Suprapubic skin (tissue), 4 donors: ENCODE results near the gene JUND.

ENCODE experiments used
- POLR2A ChIP-seq, 2 donors: fragments of 450-650 bp; IDR thresholded peaks; one replicate each; pipeline ENCODE4 v1.6.1; 2017; ENCODE audit warnings: antibody characterized with exemption in 2 of 2, mild to moderate bottlenecking in 2 of 2, moderate library complexity in 2 of 2
- POLR2AphosphoS5 ChIP-seq, 3 donors: sonication (generic); formaldehyde crosslinking; IDR thresholded peaks; one replicate each; pipeline ENCODE4 v1.6.1; 2017; ENCODE audit warnings: antibody characterized with exemption in 3 of 3
- TF ChIP-seq, protein P1 (sequence below), 2 donors: fragments of 200-600 bp in 1 of 2; fragments of 450-650 bp in 1 of 2; sonication (generic) in 1 of 2; IDR thresholded peaks; one replicate each; pipeline ENCODE4 v1.5.1; 2016 to 2019; ENCODE audit warnings: antibody characterized with exemption in 2 of 2, mild to moderate bottlenecking in 1 of 2, moderate library complexity in 1 of 2

DNA sequence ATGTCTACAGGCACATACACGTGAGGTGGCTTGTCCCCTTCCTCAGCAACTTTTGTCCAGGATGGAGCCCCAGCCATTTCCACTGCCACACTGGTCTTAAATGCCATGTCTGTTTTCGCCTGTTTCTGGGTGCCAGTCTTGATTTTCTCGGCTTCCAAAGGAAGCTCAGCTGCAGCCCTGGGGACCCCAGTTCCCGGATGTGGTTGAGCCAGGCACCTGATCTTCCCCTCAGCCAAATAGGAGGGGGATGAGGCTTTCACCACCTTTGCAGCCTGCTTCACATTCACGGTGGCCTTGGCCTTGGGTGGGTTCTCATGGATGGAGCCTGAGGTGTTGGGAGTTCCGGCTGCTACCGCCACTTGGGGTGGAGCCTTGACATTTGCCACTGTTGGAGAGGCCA is 15.8 kb downstream of the JUND start:
- TF ChIP-seq, protein P1, sequence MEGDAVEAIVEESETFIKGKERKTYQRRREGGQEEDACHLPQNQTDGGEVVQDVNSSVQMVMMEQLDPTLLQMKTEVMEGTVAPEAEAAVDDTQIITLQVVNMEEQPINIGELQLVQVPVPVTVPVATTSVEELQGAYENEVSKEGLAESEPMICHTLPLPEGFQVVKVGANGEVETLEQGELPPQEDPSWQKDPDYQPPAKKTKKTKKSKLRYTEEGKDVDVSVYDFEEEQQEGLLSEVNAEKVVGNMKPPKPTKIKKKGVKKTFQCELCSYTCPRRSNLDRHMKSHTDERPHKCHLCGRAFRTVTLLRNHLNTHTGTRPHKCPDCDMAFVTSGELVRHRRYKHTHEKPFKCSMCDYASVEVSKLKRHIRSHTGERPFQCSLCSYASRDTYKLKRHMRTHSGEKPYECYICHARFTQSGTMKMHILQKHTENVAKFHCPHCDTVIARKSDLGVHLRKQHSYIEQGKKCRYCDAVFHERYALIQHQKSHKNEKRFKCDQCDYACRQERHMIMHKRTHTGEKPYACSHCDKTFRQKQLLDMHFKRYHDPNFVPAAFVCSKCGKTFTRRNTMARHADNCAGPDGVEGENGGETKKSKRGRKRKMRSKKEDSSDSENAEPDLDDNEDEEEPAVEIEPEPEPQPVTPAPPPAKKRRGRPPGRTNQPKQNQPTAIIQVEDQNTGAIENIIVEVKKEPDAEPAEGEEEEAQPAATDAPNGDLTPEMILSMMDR (IDR thresholded peaks at IDR 0.05): no peak
- TF ChIP-seq POLR2A (IDR thresholded peaks at IDR 0.05) (no peak), POLR2AphosphoS5 (IDR thresholded peaks at IDR 0.05) (no peak)
